Breast epithelium (tissue), 4 donors: ENCODE measurements around the gene MITF. TPM values are rescaled to one million over a fixed set of nuclear protein-coding genes. Genes with fewer than 3 reads are reported as not detected.
A peak's percentile ranks its signal among the peaks of the same experiment; 100 is the strongest.

Experiments used
- DNase-seq, 2 donors: peaks; one replicate each; pipeline ENCODE4 v3.0.0-alpha.2; 2019; ENCODE audit warnings: low spot score in 2 of 2
- H3K27ac ChIP-seq, 2 donors: fragments of 200-600 bp; sonication (generic) in 1 of 2; one replicate each; pipeline ENCODE4 v1.5.1; 2016 to 2019; ENCODE audit warnings: mild to moderate bottlenecking in 1 of 2
- H3K27me3 ChIP-seq, 2 donors: fragments of 200-600 bp; sonication (generic) in 1 of 2; one replicate each; pipeline versions ENCODE4 v1.5.1 to v1.6.0; 2017 to 2019; ENCODE audit warnings: control low read depth in 1 of 2, mild to moderate bottlenecking in 1 of 2
- H3K36me3 ChIP-seq: fragments of 200-600 bp; one replicate; pipeline ENCODE4 v1.5.1; 2019
- H3K4me1 ChIP-seq, 2 donors: fragments of 200-600 bp; sonication (generic); one replicate each; pipeline ENCODE4 v1.5.1; 2016 to 2019; ENCODE audit warnings: control low read depth in 1 of 2
- H3K4me3 ChIP-seq, 3 donors: fragments of 200-600 bp; sonication (generic); 1 replicate in 2 of 3; 2 replicates in 1 of 3; pipeline ENCODE4 v1.5.1; 2016 to 2019; ENCODE audit warnings: mild to moderate bottlenecking in 3 of 3, moderate library complexity in 2 of 3
- H3K9me3 ChIP-seq, 2 donors: fragments of 200-600 bp; sonication (generic) in 1 of 2; one replicate each; pipeline ENCODE4 v1.5.1; 2016 to 2019; ENCODE audit warnings: control low read depth in 1 of 2
- POLR2A ChIP-seq: fragments of 450-650 bp; IDR thresholded peaks from one replicate; pipeline ENCODE4 v1.6.1; 2016; ENCODE audit warnings: antibody characterized with exemption, mild to moderate bottlenecking, moderate library complexity
- POLR2AphosphoS5 ChIP-seq, 3 donors: sonication (generic); formaldehyde crosslinking; IDR thresholded peaks; one replicate each; pipeline ENCODE4 v1.6.1; 2017; ENCODE audit warnings: antibody characterized with exemption in 3 of 3
- intact Hi-C: fragments of 100-400 bp; cut with DNase I; formaldehyde crosslinking; loops from one replicate; pipeline ENCODE4 v1.15.1; 2023; ENCODE audit warnings: low total_unique reads
- total RNA-seq, 3 donors: library from RNA; depleted of rRNA; stranded (reverse); fragments of >200 nt; gene quantifications; one replicate each; pipeline ENCODE4 v1.1.0, GENCODE V29; 2016
- TF ChIP-seq, protein P1 (sequence below), 3 donors: fragments of 450-650 bp; IDR thresholded peaks; one replicate each; pipeline ENCODE4 v1.5.1; 2016 to 2017; ENCODE audit warnings: antibody characterized with exemption in 3 of 3, mild to moderate bottlenecking in 3 of 3, moderate library complexity in 3 of 3

MITF gene, protein sequence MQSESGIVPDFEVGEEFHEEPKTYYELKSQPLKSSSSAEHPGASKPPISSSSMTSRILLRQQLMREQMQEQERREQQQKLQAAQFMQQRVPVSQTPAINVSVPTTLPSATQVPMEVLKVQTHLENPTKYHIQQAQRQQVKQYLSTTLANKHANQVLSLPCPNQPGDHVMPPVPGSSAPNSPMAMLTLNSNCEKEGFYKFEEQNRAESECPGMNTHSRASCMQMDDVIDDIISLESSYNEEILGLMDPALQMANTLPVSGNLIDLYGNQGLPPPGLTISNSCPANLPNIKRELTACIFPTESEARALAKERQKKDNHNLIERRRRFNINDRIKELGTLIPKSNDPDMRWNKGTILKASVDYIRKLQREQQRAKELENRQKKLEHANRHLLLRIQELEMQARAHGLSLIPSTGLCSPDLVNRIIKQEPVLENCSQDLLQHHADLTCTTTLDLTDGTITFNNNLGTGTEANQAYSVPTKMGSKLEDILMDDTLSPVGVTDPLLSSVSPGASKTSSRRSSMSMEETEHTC
- 10 to 100 TPM; 23.3 to 45.8 (median 25.6) TPM for total RNA-seq

DNA sequence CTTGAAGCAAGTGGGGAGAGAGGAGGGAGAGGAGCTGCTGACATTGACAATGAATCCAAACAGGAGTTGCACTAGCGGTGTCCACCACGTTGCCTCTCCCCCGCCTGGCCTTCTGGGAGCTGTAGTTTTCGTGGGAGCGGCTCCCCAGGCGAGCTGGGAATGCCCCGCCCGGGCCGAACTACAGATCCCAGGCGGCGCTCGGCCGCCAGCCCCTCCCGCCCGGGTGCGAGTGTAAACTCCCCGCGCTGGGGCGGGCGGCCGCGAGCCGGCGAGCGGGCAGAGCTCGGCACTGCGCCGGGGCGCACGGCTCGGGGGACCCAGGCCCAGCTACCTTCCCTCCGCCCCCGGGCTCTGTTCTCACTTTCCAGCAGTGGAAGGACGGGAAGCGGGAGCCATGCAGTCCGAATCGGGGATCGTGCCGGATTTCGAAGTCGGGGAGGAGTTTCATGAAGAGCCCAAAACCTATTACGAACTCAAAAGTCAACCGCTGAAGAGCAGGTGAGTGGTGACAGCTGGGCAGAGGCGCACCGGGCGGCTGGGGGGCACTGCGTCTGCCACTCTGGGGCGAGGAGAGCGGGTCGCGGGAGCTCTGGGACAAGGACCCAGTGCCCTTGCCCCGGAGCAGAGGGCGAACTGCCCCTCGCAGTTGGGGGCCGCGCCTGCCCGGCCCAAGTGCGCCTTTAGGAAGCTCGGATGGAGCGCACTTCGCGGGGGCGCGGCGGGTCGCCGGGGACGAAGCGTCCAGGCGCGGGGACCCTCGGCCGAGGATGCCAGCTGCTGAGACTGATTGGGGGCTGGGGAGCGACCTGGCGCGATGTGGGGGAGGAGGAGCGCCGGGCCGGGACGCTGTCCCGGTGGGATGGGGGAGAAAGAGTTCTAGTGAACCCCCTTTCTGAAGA, at the start of gene MITF:
MITF (plus strand) TSS at position 261 of the 899 bp plus-strand sequence; CDS start at position 395, 134 bp downstream.
- Histone ChIP-seq H3K4me1 (no peaks in the 10 kb centered on the region), H3K27ac (peak within 1 kb of the TSS; percentile 74 to 91), H3K27me3 (no peaks in the 10 kb centered on the region), H3K36me3 (no peaks in the 10 kb centered on the region), H3K4me3 (peak within 1 kb of the TSS; percentile 74 to 95 (median 81)), H3K9me3 (no peaks in the 10 kb centered on the region)
- peak; percentile 19 to 52 (median 46) for TF ChIP-seq POLR2AphosphoS5 (IDR thresholded peaks at IDR 0.05)
- TF ChIP-seq, protein P1, sequence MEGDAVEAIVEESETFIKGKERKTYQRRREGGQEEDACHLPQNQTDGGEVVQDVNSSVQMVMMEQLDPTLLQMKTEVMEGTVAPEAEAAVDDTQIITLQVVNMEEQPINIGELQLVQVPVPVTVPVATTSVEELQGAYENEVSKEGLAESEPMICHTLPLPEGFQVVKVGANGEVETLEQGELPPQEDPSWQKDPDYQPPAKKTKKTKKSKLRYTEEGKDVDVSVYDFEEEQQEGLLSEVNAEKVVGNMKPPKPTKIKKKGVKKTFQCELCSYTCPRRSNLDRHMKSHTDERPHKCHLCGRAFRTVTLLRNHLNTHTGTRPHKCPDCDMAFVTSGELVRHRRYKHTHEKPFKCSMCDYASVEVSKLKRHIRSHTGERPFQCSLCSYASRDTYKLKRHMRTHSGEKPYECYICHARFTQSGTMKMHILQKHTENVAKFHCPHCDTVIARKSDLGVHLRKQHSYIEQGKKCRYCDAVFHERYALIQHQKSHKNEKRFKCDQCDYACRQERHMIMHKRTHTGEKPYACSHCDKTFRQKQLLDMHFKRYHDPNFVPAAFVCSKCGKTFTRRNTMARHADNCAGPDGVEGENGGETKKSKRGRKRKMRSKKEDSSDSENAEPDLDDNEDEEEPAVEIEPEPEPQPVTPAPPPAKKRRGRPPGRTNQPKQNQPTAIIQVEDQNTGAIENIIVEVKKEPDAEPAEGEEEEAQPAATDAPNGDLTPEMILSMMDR (IDR thresholded peaks at IDR 0.05): no peak
- DNase-seq: peak; percentile 83 to 84
- intact Hi-C loops: loop anchor here (1.0 kb wide), 1 partner anchor 18 kb away; no protein-coding TSS in a partner anchor

DNA sequence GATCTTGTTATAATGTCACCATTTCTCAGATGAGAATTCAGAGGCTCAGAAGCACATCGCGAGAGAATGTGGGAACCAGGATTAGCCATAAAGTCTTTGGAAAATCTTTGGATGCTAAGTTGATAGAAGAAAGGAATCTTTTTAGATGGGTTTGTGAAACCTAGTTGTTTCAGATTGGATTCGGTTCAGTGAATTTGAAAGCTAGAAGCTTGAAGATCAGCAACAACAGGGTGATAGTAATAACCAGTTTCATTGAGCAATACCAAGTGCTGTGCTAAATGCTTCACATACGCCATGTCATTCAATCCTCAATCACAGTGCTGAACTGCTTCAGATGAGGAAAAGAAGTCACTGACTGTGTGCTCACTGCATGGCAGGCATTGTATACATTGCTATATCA, 47.4 kb upstream of the MITF start:
- Histone ChIP-seq H3K4me1 (no peaks in the 10 kb centered on the region), H3K9me3 (no peaks in the 10 kb centered on the region), H3K27ac (no peak overlapping the region), H3K36me3 (no peaks in the 10 kb centered on the region), H3K4me3 (no peak overlapping the region), H3K27me3 (no peaks in the 10 kb centered on the region)
- intact Hi-C loops: no loop called here
- no peak for DNase-seq
- TF ChIP-seq, protein P1 (IDR thresholded peaks at IDR 0.05): no peak
- TF ChIP-seq POLR2A (no peak), POLR2AphosphoS5 (IDR thresholded peaks at IDR 0.05) (no peak)

DNA sequence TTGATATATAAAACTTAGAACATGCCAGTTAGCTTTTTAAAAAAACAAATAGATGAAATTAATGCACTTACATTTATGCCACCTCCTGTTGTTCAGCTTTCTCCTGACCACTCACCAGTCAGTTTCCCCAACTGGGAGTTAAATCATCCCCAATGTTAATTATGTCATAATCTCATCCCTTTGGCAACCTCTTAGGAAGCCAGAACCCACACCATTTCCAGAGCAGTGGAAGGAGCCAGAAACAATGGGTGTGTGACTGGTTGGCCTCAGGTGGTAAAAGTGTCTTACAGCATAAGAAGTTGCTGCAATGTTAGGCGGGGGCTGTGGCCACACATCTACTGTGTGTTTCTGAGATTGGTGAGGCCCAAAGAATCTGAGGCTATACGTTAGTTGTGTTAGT, 46.5 kb upstream of the MITF start:
- TF ChIP-seq, protein P1 (IDR thresholded peaks at IDR 0.05): no peak
- TF ChIP-seq POLR2AphosphoS5 (IDR thresholded peaks at IDR 0.05) (no peak), POLR2A (no peak)
- no peaks in the 10 kb centered on the region for H3K36me3 ChIP-seq
- intact Hi-C loops: no loop called here
- no peaks in the 10 kb centered on the region for H3K9me3 ChIP-seq
- H3K4me1 ChIP-seq: no peaks in the 10 kb centered on the region
- no peaks in the 10 kb centered on the region for H3K27me3 ChIP-seq
- no peak for DNase-seq
- H3K4me3 ChIP-seq: no peak overlapping the region
- H3K27ac ChIP-seq: no peak overlapping the region

DNA sequence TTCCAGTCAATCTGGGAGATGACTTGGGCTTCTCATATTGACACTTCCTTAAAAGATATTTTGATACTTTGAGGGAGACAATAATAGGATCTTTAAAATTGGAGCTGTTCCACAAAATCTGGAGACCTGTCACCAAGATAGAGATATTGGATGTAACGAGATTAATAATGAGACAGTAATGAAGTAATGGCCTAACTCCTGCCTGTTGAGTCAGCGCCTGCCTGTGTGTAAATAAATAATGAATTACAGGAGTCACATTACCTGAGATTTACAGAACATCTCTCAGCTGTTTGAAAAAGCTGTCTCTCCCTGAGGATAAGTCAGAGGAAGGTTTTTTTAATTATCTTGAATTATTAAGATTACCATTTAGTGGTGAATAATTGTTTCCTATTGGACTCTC, 43.8 kb upstream of the MITF start:
- Histone ChIP-seq H3K27ac (no peak overlapping the region), H3K9me3 (peaks cover 0 to under 1% of the 10 kb centered on the region in 2 donors), H3K4me1 (no peaks in the 10 kb centered on the region), H3K27me3 (no peaks in the 10 kb centered on the region), H3K36me3 (no peaks in the 10 kb centered on the region), H3K4me3 (no peak overlapping the region)
- intact Hi-C loops: no loop called here
- no peak for DNase-seq
- no peak for TF ChIP-seq POLR2A

DNA sequence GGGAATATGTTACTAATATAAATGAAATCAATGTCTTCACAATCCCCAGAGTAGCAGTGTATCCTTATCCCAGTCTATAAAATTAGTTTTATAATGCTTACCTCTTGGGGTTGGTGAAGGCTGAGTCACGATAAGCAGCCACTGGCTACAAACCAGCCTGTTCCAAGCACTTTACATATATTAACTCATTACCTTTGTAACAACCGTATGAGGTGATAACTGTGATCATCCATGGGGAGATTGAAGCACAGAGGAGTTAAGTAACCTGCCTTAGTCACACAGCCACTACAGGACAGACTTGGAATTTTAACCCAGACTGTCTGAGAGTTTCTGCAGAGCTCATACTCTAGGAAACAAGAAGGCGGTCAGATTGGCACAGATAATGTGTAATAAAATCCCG, 43.3 kb upstream of the MITF start:
- no peak for DNase-seq
- Histone ChIP-seq H3K27me3 (no peaks in the 10 kb centered on the region), H3K4me1 (no peaks in the 10 kb centered on the region), H3K36me3 (no peaks in the 10 kb centered on the region), H3K9me3 (peaks cover 0 to 5% of the 10 kb centered on the region in 2 donors), H3K4me3 (no peak overlapping the region), H3K27ac (no peak overlapping the region)
- intact Hi-C loops: no loop called here
- no peak for TF ChIP-seq POLR2A
- TF ChIP-seq, protein P1 (IDR thresholded peaks at IDR 0.05): no peak
- no peak for TF ChIP-seq POLR2AphosphoS5 (IDR thresholded peaks at IDR 0.05)
